IMR-90 (cell line): ENCODE data around the gene CANT1. TPM values are rescaled to one million over a fixed set of nuclear protein-coding genes. Genes with fewer than 3 reads are reported as not detected.

ENCODE experiments used
- ATAC-seq: fragments of 200-7000 bp; cut with Tn5 transposase; 2 replicates; pipeline ENCODE4 v1.9.1; 2020; ENCODE audit warnings: low read depth, mild to moderate bottlenecking, moderate library complexity
- BruUV-seq: library from RNA; stranded (reverse); fragments of 400-500 nt; replicated peaks from 2 replicates; lab custom pipeline; 2021; lab: Mats Ljungman, UMichigan
- CTCF ChIA-PET: fragments of 300-600 bp; formaldehyde crosslinking; extraction: SDS; loops from one replicate; lab custom pipeline; 2021; ENCODE audit warnings: antibody characterized with exemption; lab: Yijun Ruan, JAX
- POLR2A ChIA-PET: fragments of 300-600 bp; sonication (Branson Sonifier 250); formaldehyde crosslinking; loops from one replicate; lab custom pipeline; 2022; ENCODE audit warnings: antibody characterized with exemption; ENCODE audit not compliant: unreplicated experiment; lab: Charles Lee
- DNase-seq: peaks from one replicate; pipeline ENCODE4 v3.0.0; 2013
- H2AFZ ChIP-seq: replicated peaks from 2 replicates; pipeline ENCODE3; 2013; ENCODE audit warnings: low read length, mild to moderate bottlenecking; ENCODE audit not compliant: poor library complexity
- H2AK5ac ChIP-seq: 2 replicates; pipeline ENCODE4 v1.6.1; 2013; ENCODE audit warnings: low read depth, low read length, inconsistent platforms
- H2AK9ac ChIP-seq: replicated peaks from 2 replicates; pipeline ENCODE3; 2013; ENCODE audit warnings: mild to moderate bottlenecking, low read depth, low read length, moderate library complexity; ENCODE audit not compliant: poor library complexity
- H2BK120ac ChIP-seq: 2 replicates; pipeline ENCODE4 v1.6.1; 2013; ENCODE audit warnings: low read depth, low read length, inconsistent platforms
- H2BK15ac ChIP-seq: 3 replicates; pipeline ENCODE4 v1.6.1; 2013; ENCODE audit warnings: low read depth, low read length, inconsistent platforms
- H2BK20ac ChIP-seq: 2 replicates; pipeline ENCODE4 v1.6.1; 2013; ENCODE audit warnings: low read depth, mild to moderate bottlenecking, inconsistent platforms, low read length, moderate library complexity
- H2BK5ac ChIP-seq: 2 replicates; pipeline ENCODE4 v1.6.1; 2013; ENCODE audit warnings: mild to moderate bottlenecking, low read depth, low read length, inconsistent platforms; ENCODE audit not compliant: poor library complexity, severe bottlenecking
- H3K14ac ChIP-seq: replicated peaks from 2 replicates; pipeline ENCODE4 v1.6.1; 2013; ENCODE audit warnings: low read depth, low read length, inconsistent platforms
- H3K18ac ChIP-seq: 2 replicates; pipeline ENCODE4 v1.6.1; 2013; ENCODE audit warnings: low read depth, low read length, control low read depth
- H3K23ac ChIP-seq: 2 replicates; pipeline ENCODE4 v1.6.1; 2013; ENCODE audit warnings: low read depth, low read length, inconsistent platforms
- H3K27ac ChIP-seq: 2 replicates; pipeline ENCODE4 v1.5.1; 2013; ENCODE audit warnings: mild to moderate bottlenecking, control low read depth, low read length; ENCODE audit not compliant: insufficient read depth
- H3K27me3 ChIP-seq: 2 replicates; pipeline ENCODE4 v1.6.1; 2013; ENCODE audit warnings: low read length; ENCODE audit not compliant: control insufficient read depth, insufficient read depth
- H3K36me3 ChIP-seq: 2 replicates; pipeline ENCODE4 v1.6.1; 2013; ENCODE audit warnings: low read length, mixed read lengths; ENCODE audit not compliant: control insufficient read depth, insufficient read depth
- H3K4ac ChIP-seq: 2 replicates; pipeline ENCODE4 v1.6.1; 2013; ENCODE audit warnings: low read depth, low read length, inconsistent platforms
- H3K4me1 ChIP-seq: 2 replicates; pipeline ENCODE4 v1.6.1; 2013; ENCODE audit warnings: low read length, mixed read lengths; ENCODE audit not compliant: control insufficient read depth, insufficient read depth
- H3K4me2 ChIP-seq: 2 replicates; pipeline ENCODE4 v1.6.1; 2013; ENCODE audit warnings: low read depth, mild to moderate bottlenecking, control low read depth, low read length, moderate library complexity
- H3K4me3 ChIP-seq: 2 replicates; pipeline ENCODE4 v1.5.1; 2013; ENCODE audit warnings: low read depth, mild to moderate bottlenecking, control low read depth, low read length, moderate library complexity; ENCODE audit not compliant: insufficient read depth
- H3K56ac ChIP-seq: 2 replicates; pipeline ENCODE4 v1.6.1; 2013; ENCODE audit warnings: low read length, inconsistent platforms; ENCODE audit not compliant: insufficient read depth; ENCODE audit errors: extremely low read depth
- H3K79me1 ChIP-seq, 2 experiments: 2 replicates each; pipeline ENCODE4 v1.6.1; 2013; ENCODE audit warnings: low read length in 2 of 2, inconsistent platforms in 1 of 2, low read depth in 1 of 2
- H3K9ac ChIP-seq: 2 replicates; pipeline ENCODE4 v1.6.1; 2013; ENCODE audit warnings: low read depth, low read length, control low read depth
- H3K9me1 ChIP-seq: 2 replicates; pipeline ENCODE4 v1.6.1; 2013; ENCODE audit warnings: low read length, inconsistent platforms; ENCODE audit not compliant: insufficient read depth
- H3K9me3 ChIP-seq: 2 replicates; pipeline ENCODE4 v1.6.1; 2013; ENCODE audit warnings: low read length; ENCODE audit not compliant: control insufficient read depth, insufficient read depth
- H4K20me1 ChIP-seq: 2 replicates; pipeline ENCODE4 v1.6.1; 2013; ENCODE audit warnings: low read length, inconsistent platforms; ENCODE audit not compliant: insufficient read depth
- H4K5ac ChIP-seq: 2 replicates; pipeline ENCODE4 v1.6.1; 2013; ENCODE audit warnings: mild to moderate bottlenecking, low read depth, low read length, control low read depth
- H4K8ac ChIP-seq, 2 experiments: 2 replicates each; pipeline ENCODE4 v1.6.1; 2013; ENCODE audit warnings: low read depth in 2 of 2, low read length in 2 of 2, control low read depth in 1 of 2, inconsistent platforms in 1 of 2
- H4K91ac ChIP-seq: 2 replicates; pipeline ENCODE4 v1.6.1; 2013; ENCODE audit warnings: low read depth, low read length, inconsistent platforms; ENCODE audit not compliant: insufficient read depth
- BHLHE40 ChIP-seq: fragments of 150-350 bp; IDR thresholded peaks from 2 replicates; pipeline ENCODE4 v1.6.1; 2016; ENCODE audit warnings: mild to moderate bottlenecking, low read depth, low read length
- CEBPB ChIP-seq: IDR thresholded peaks from 2 replicates; pipeline ENCODE4 v1.6.1; 2012; ENCODE audit warnings: low read depth, low read length, improper control_type of control experiment
- POLR2A ChIP-seq: IDR thresholded peaks from 2 replicates; pipeline ENCODE4 v1.6.1; 2012; ENCODE audit warnings: mild to moderate bottlenecking, low read depth, low read length
- RCOR1 ChIP-seq: IDR thresholded peaks from 2 replicates; pipeline ENCODE4 v1.6.1; 2012; ENCODE audit warnings: mild to moderate bottlenecking, low read length, improper control_type of control experiment; ENCODE audit not compliant: insufficient replicate concordance
- RFX5 ChIP-seq: IDR thresholded peaks from 2 replicates; pipeline ENCODE4 v1.8.0; 2012; ENCODE audit warnings: low read depth, mild to moderate bottlenecking, low read length, moderate library complexity
- SMC3 ChIP-seq: fragments of 150-350 bp; IDR thresholded peaks from 2 replicates; pipeline ENCODE4 v1.6.1; 2016; ENCODE audit warnings: low read depth, mild to moderate bottlenecking, antibody characterized with exemption, low read length, moderate library complexity
- WGBS, 2 experiments: methylation state at CpG; one replicate each; pipeline versions ENCODE4 v1.1.5 to v1.1.7; 2013; ENCODE audit warnings: missing lambda C conversion rate in 2 of 2; ENCODE audit not compliant: insufficient read length in 1 of 2; ENCODE audit errors: extremely low coverage in 2 of 2; 5-methylcytosine and 5-hydroxymethylcytosine counted together
- dilution Hi-C: fragments of 300-500 bp; cut with HindIII; formaldehyde crosslinking; loops from one replicate; pipeline ENCODE4 v1.14.3; 2018; ENCODE audit warnings: low sequenced_read_pairs; ENCODE audit not compliant: unreplicated experiment
- in situ Hi-C: fragments of 300-500 bp; cut with MboI; formaldehyde crosslinking; loops from 3 replicates; pipeline ENCODE4 v1.14.3; 2019; ENCODE audit warnings: low sequenced_read_pairs, inconsistent platforms, mixed read lengths
- intact Hi-C: fragments of 100-400 bp; cut with micrococcal nuclease; formaldehyde crosslinking; loops from 2 replicates; pipeline ENCODE4 v1.10.0; 2022
- polyA plus RNA-seq, 3 experiments: library from polyadenylated mRNA; depleted of rRNA; stranded (reverse); fragments of >200 nt; gene quantifications; 2 replicates each; pipeline ENCODE4 v1.2.3, GENCODE V29; 2012; ENCODE audit warnings: low replicate concordance in 1 of 3
- total RNA-seq: library from RNA; depleted of rRNA; stranded (reverse); fragments of >200 nt; gene quantifications from 2 replicates; pipeline ENCODE4 v1.2.3, GENCODE V29; 2012
- TF ChIP-seq, protein P1 (sequence below): fragments of 150-350 bp; IDR thresholded peaks from 2 replicates; pipeline ENCODE4 v1.6.1; 2017; ENCODE audit warnings: mild to moderate bottlenecking, antibody characterized with exemption, low read length, low read depth

CANT1 gene
- total and polyA plus RNA-seq, 2 of the 4 experiments (the other 2 are of a cell fraction), result 51.8 to 73.4 TPM

DNA sequence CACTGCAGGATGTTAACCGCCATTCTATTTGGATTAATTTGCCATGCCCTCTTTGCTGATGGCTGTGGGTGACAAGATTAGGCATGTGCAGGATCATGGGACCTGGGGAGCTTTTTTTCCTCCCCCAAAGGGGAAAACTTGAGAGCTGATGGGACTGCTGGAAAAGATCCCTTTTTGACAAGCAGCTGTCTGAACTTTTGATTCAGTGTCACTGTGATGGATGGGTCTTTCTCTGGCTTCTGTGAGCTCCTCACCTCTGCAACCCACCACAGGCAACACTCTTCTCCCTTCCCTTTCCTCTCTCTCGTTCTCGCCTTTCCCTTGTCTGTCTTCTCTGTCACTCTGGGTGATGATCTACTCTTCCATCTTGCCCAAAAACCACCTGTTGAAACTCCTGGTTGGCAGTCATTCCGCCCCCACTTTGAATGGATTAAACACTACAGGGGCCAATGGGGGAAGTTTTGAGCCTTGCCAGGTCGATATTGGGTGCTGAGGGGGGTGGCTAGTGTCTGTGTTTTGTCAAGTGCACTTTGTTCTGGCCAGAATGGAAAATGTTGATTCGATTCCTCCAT, 3.1 kb upstream of the CANT1 start:
- Histone ChIP-seq H3K23ac (no peak overlapping the region), H4K20me1 (peaks cover 15% of the 10 kb centered on the region), H3K27me3 (no peaks in the 10 kb centered on the region), H3K36me3 (peaks cover 3% of the 10 kb centered on the region), H3K27ac (no peak overlapping the region), H3K4ac (no peak overlapping the region), H3K9me1 (peaks cover 14% of the 10 kb centered on the region), H3K79me1 (peaks cover 9 to 24% of the 10 kb centered on the region in 2 experiments; a peak in 3 of 4 replicates), H2BK5ac (no peak overlapping the region), H3K4me1 (peaks cover 16% of the 10 kb centered on the region), H2AK9ac (no peak overlapping the region), H4K5ac (no peak overlapping the region), H3K9ac (no peak overlapping the region), H2BK120ac (no peak overlapping the region; the same call in 1 of the 2 replicates), H3K9me3 (no peaks in the 10 kb centered on the region), H2BK15ac (no peak overlapping the region), H3K4me3 (no peak overlapping the region), H4K91ac (no peak overlapping the region), H4K8ac (no peak overlapping the region), H2AK5ac (no peak overlapping the region), H3K18ac (no peak overlapping the region), H2AFZ (no peak overlapping the region), H3K4me2 (no peak overlapping the region), H2BK20ac (no peak overlapping the region), H3K14ac (no peak overlapping the region), H3K56ac (no peak overlapping the region)
- ATAC-seq, result no peak
- in situ Hi-C loops, result loop anchor here (10.0 kb wide), 1 partner anchor 382 kb away; no protein-coding TSS in a partner anchor
- TF ChIP-seq CEBPB, result no peak
- no peak for TF ChIP-seq BHLHE40
- TF ChIP-seq RFX5, result no peak
- no peak for TF ChIP-seq POLR2A
- TF ChIP-seq SMC3, result no peak
- TF ChIP-seq RCOR1, result no peak
- TF ChIP-seq, protein P1, sequence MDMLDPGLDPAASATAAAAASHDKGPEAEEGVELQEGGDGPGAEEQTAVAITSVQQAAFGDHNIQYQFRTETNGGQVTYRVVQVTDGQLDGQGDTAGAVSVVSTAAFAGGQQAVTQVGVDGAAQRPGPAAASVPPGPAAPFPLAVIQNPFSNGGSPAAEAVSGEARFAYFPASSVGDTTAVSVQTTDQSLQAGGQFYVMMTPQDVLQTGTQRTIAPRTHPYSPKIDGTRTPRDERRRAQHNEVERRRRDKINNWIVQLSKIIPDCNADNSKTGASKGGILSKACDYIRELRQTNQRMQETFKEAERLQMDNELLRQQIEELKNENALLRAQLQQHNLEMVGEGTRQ, result no peak
- 60% methylated on average over 1 of the region's 6 CpGs; no CpG with 5 or more reads in 1 of the 2 experiments for WGBS, 2 experiments
- CTCF ChIA-PET, result interaction anchor here (1.1 kb wide), 1 partner anchor 23 kb away, joined by 3 read pairs; no protein-coding TSS in a partner anchor
- intact Hi-C loops, result no loop called here
- POLR2A ChIA-PET, result no interaction called here
- BruUV-seq, result no TSS peak
- DNase-seq, result no peak
- dilution Hi-C loops, result no loop called here
